Trophoblast cell (in vitro differentiated cells and primary cell): ENCODE measurements around the gene FGFR3.

ENCODE experiments used
- DNase-seq, 2 donors: peaks; one replicate each; pipeline ENCODE4 v3.0.0-alpha.2; 2016
- H2AFZ ChIP-seq: 2 replicates; pipeline ENCODE4 v1.6.1; 2013; ENCODE audit warnings: low read length, moderate library complexity, mild to moderate bottlenecking; ENCODE audit not compliant: insufficient read depth, poor library complexity
- H2AK5ac ChIP-seq: 2 replicates; pipeline ENCODE4 v1.6.1; 2013; ENCODE audit warnings: mild to moderate bottlenecking, low read length
- H2BK120ac ChIP-seq: 2 replicates; pipeline ENCODE4 v1.6.1; 2013; ENCODE audit warnings: low read length, mild to moderate bottlenecking, moderate library complexity; ENCODE audit not compliant: insufficient read depth, poor library complexity
- H2BK12ac ChIP-seq: 2 replicates; pipeline ENCODE4 v1.6.1; 2013; ENCODE audit warnings: mild to moderate bottlenecking, low read length, moderate library complexity
- H2BK5ac ChIP-seq: 2 replicates; pipeline ENCODE4 v1.6.1; 2013; ENCODE audit warnings: low read length, low read depth, moderate library complexity, mild to moderate bottlenecking; ENCODE audit not compliant: poor library complexity
- H3K14ac ChIP-seq: 2 replicates; pipeline ENCODE4 v1.6.1; 2013; ENCODE audit warnings: mild to moderate bottlenecking, low read length
- H3K18ac ChIP-seq: 2 replicates; pipeline ENCODE4 v1.6.1; 2013; ENCODE audit warnings: mild to moderate bottlenecking, low read length
- H3K23ac ChIP-seq: 2 replicates; pipeline ENCODE4 v1.6.1; 2013; ENCODE audit warnings: low read length
- H3K27ac ChIP-seq: 2 replicates; pipeline ENCODE4 v1.5.1; 2013; ENCODE audit warnings: low read depth, mild to moderate bottlenecking, inconsistent platforms, low read length, moderate library complexity
- H3K27me3 ChIP-seq: 2 replicates; pipeline ENCODE4 v1.6.1; 2013; ENCODE audit warnings: inconsistent platforms, mild to moderate bottlenecking, low read length, moderate library complexity; ENCODE audit not compliant: insufficient read depth
- H3K36me3 ChIP-seq, 2 experiments: 1 replicate in 1 of 2; 2 replicates in 1 of 2; pipeline ENCODE4 v1.6.1; 2013; ENCODE audit warnings: low read length in 2 of 2, mild to moderate bottlenecking in 2 of 2, moderate library complexity in 1 of 2; ENCODE audit not compliant: insufficient read depth in 2 of 2, control insufficient read depth in 1 of 2
- H3K4ac ChIP-seq: 2 replicates; pipeline ENCODE4 v1.6.1; 2013; ENCODE audit warnings: low read depth, mild to moderate bottlenecking, low read length, moderate library complexity
- H3K4me1 ChIP-seq, 2 experiments: 1 replicate in 1 of 2; 2 replicates in 1 of 2; pipeline ENCODE4 v1.6.1; 2013; ENCODE audit warnings: low read length in 2 of 2, mild to moderate bottlenecking in 2 of 2, moderate library complexity in 1 of 2; ENCODE audit not compliant: insufficient read depth in 2 of 2, control insufficient read depth in 1 of 2
- H3K4me2 ChIP-seq: 2 replicates; pipeline ENCODE4 v1.6.1; 2013; ENCODE audit warnings: inconsistent platforms, mild to moderate bottlenecking, low read length, moderate library complexity
- H3K4me3 ChIP-seq: 2 replicates; pipeline ENCODE4 v1.5.1; 2013; ENCODE audit warnings: mild to moderate bottlenecking, low read depth, low read length, inconsistent platforms
- H3K79me1 ChIP-seq: one replicate; pipeline ENCODE4 v1.6.1; 2013; ENCODE audit warnings: low read length
- H3K79me2 ChIP-seq: 2 replicates; pipeline ENCODE4 v1.6.1; 2013; ENCODE audit warnings: low read length, mild to moderate bottlenecking; ENCODE audit not compliant: control insufficient read depth, insufficient read depth, poor library complexity
- H3K9ac ChIP-seq: 2 replicates; pipeline ENCODE4 v1.6.1; 2013; ENCODE audit warnings: mild to moderate bottlenecking, low read length
- H3K9me3 ChIP-seq: 2 replicates; pipeline ENCODE4 v1.6.1; 2013; ENCODE audit warnings: low read depth, mild to moderate bottlenecking, control low read depth, inconsistent platforms, low read length; ENCODE audit not compliant: insufficient read depth
- H4K12ac ChIP-seq: 2 replicates; pipeline ENCODE4 v1.6.1; 2013; ENCODE audit warnings: low read depth, mild to moderate bottlenecking, low read length, moderate library complexity
- H4K8ac ChIP-seq: 2 replicates; pipeline ENCODE4 v1.6.1; 2013; ENCODE audit warnings: low read depth, mild to moderate bottlenecking, low read length, moderate library complexity
- H4K91ac ChIP-seq: one replicate; pipeline ENCODE4 v1.6.1; 2013; ENCODE audit warnings: low read depth, mild to moderate bottlenecking, low read length, moderate library complexity
- WGBS: extraction: QIAGEN DNeasy Blood & Tissue Kit; methylation state at CpG from one replicate; pipeline ENCODE4 v1.1.7; 2013; ENCODE audit warnings: missing lambda C conversion rate; ENCODE audit not compliant: insufficient read length, insufficient coverage; ENCODE audit errors: extremely low coverage; 5-methylcytosine and 5-hydroxymethylcytosine counted together

Gene FGFR3

GRCh38 chr4:1771555-1772305 is 21.4 kb upstream of the FGFR3 start:
- Histone ChIP-seq H2BK5ac (no peak overlapping the region), H3K79me2 (no peaks in the 10 kb centered on the region), H3K23ac (no peak overlapping the region), H3K4me3 (no peak overlapping the region), H2AFZ (no peak overlapping the region), H3K4me2 (no peak overlapping the region), H3K27me3 (no peaks in the 10 kb centered on the region), H3K18ac (no peak overlapping the region), H3K79me1 (peaks cover 9% of the 10 kb centered on the region), H2BK120ac (no peak overlapping the region), H3K14ac (peak overlapping the region; percentile 8), H4K8ac (no peak overlapping the region), H4K91ac (no peak overlapping the region), H4K12ac (no peak overlapping the region), H3K36me3 (no peaks in the 10 kb centered on the region), H3K27ac (no peak overlapping the region), H2BK12ac (no peak overlapping the region), H3K4me1 (peaks cover 20% of the 10 kb centered on the region in 2 experiments), H3K9ac (no peak overlapping the region), H3K4ac (no peak overlapping the region), H2AK5ac (peak overlapping the region; percentile 20), H3K9me3 (no peaks in the 10 kb centered on the region)
- no peak for DNase-seq
- no CpG with 5 or more reads among the region's 28 CpGs for WGBS

- no peak overlapping the region for H2BK12ac ChIP-seq
- no peak overlapping the region for H2BK5ac ChIP-seq
- H2BK120ac ChIP-seq: no peak overlapping the region
- no peak overlapping the region for H3K27ac ChIP-seq
- H3K36me3 ChIP-seq: no peaks in the 10 kb centered on the region
- H4K12ac ChIP-seq: no peak overlapping the region
- no peak overlapping the region for H2AFZ ChIP-seq
- H3K14ac ChIP-seq: no peak overlapping the region
- no peak overlapping the region for H4K8ac ChIP-seq
- no peak overlapping the region for H3K9ac ChIP-seq
- no peak overlapping the region for H4K91ac ChIP-seq
- H3K79me1 ChIP-seq: peaks cover 19% of the 10 kb centered on the region
- no peak overlapping the region for H3K4ac ChIP-seq
- no peaks in the 10 kb centered on the region for H3K79me2 ChIP-seq
- no peak overlapping the region for H3K18ac ChIP-seq
- peak; percentile 53 to 60 for DNase-seq
- no peaks in the 10 kb centered on the region for H3K9me3 ChIP-seq
- H3K27me3 ChIP-seq: no peaks in the 10 kb centered on the region
- no CpG with 5 or more reads among the region's 30 CpGs for WGBS
- no peak overlapping the region for H3K4me2 ChIP-seq
- H3K4me1 ChIP-seq: peaks cover 30% of the 10 kb centered on the region in 2 experiments
- H3K4me3 ChIP-seq: no peak overlapping the region
- H3K23ac ChIP-seq: no peak overlapping the region
- H2AK5ac ChIP-seq: no peak overlapping the region
Observed at GRCh38 chr4:1772853-1773538, 20.1 kb upstream of the FGFR3 start.

GRCh38 chr4:1773754-1774153 is 19.3 kb upstream of the FGFR3 start:
- Histone ChIP-seq H3K4ac (no peak overlapping the region), H2AFZ (no peak overlapping the region), H4K91ac (no peak overlapping the region), H3K79me1 (peaks cover 24% of the 10 kb centered on the region), H3K18ac (no peak overlapping the region), H3K36me3 (no peaks in the 10 kb centered on the region), H3K79me2 (no peaks in the 10 kb centered on the region), H3K27ac (no peak overlapping the region), H2BK12ac (no peak overlapping the region), H3K4me1 (peaks cover 28 to 30% of the 10 kb centered on the region in 2 experiments), H3K27me3 (no peaks in the 10 kb centered on the region), H3K9me3 (no peaks in the 10 kb centered on the region), H3K4me2 (no peak overlapping the region), H4K12ac (no peak overlapping the region), H2BK5ac (no peak overlapping the region), H3K14ac (no peak overlapping the region), H3K23ac (no peak overlapping the region), H3K4me3 (no peak overlapping the region), H2AK5ac (no peak overlapping the region), H4K8ac (no peak overlapping the region), H2BK120ac (no peak overlapping the region), H3K9ac (no peak overlapping the region)
- no CpG with 5 or more reads among the region's 10 CpGs for WGBS
- DNase-seq: no peak

- H2BK120ac ChIP-seq: no peak overlapping the region
- peaks cover 29% of the 10 kb centered on the region for H3K79me1 ChIP-seq
- no peak overlapping the region for H3K27ac ChIP-seq
- no peak overlapping the region for H2AFZ ChIP-seq
- H3K9ac ChIP-seq: no peak overlapping the region
- H3K4ac ChIP-seq: no peak overlapping the region
- WGBS: no CpG with 5 or more reads among the region's 23 CpGs
- H3K4me1 ChIP-seq: peaks cover 31 to 39% of the 10 kb centered on the region in 2 experiments
- H3K4me3 ChIP-seq: no peak overlapping the region
- no peak overlapping the region for H4K8ac ChIP-seq
- no peaks in the 10 kb centered on the region for H3K79me2 ChIP-seq
- H2BK5ac ChIP-seq: no peak overlapping the region
- H3K14ac ChIP-seq: peak overlapping the region; percentile 12
- no peaks in the 10 kb centered on the region for H3K27me3 ChIP-seq
- no peak overlapping the region for H3K23ac ChIP-seq
- H3K9me3 ChIP-seq: no peaks in the 10 kb centered on the region
- DNase-seq: peak; percentile 81 to 86
- H3K4me2 ChIP-seq: no peak overlapping the region
- no peak overlapping the region for H3K18ac ChIP-seq
- H2BK12ac ChIP-seq: peak overlapping the region; percentile 10
- peak overlapping the region; percentile 30 for H4K91ac ChIP-seq
- H3K36me3 ChIP-seq: no peaks in the 10 kb centered on the region
- H2AK5ac ChIP-seq: peak overlapping the region; percentile 28
- no peak overlapping the region for H4K12ac ChIP-seq
Observed at GRCh38 chr4:1775731-1776500, 17.2 kb upstream of the FGFR3 start.
